Calu3 (cell line): ENCODE measurements around the gene SLC29A3. TPM values are rescaled to one million over a fixed set of nuclear protein-coding genes. Genes with fewer than 3 reads are reported as not detected.

Experiments used
- BruUV-seq: library from RNA; stranded (reverse); fragments of 400-500 nt; replicated peaks from 2 replicates; lab custom pipeline; 2021; lab: Mats Ljungman, UMichigan
- CTCF ChIA-PET: fragments of 300-600 bp; sonication (Branson Sonifier 250); formaldehyde crosslinking; loops from one replicate; lab custom pipeline; 2022; ENCODE audit warnings: antibody characterized with exemption; lab: Charles Lee
- DNase-seq: peaks from one replicate; pipeline ENCODE4 v3.0.0; 2022
- H3K27ac Mint-ChIP-seq: one replicate; pipeline ENCODE4 v1.8.0; 2022; ENCODE audit warnings: mixed read lengths; ENCODE audit not compliant: unreplicated experiment
- H3K27me3 Mint-ChIP-seq: one replicate; pipeline ENCODE4 v1.8.0; 2022; ENCODE audit warnings: mixed read lengths; ENCODE audit not compliant: unreplicated experiment
- H3K36me3 Mint-ChIP-seq: one replicate; pipeline ENCODE4 v1.8.0; 2022; ENCODE audit warnings: mild to moderate bottlenecking, moderate library complexity, mixed read lengths; ENCODE audit not compliant: insufficient read depth, unreplicated experiment
- H3K4me1 Mint-ChIP-seq: one replicate; pipeline ENCODE4 v1.8.0; 2022; ENCODE audit warnings: mild to moderate bottlenecking, low read depth, mixed read lengths; ENCODE audit not compliant: unreplicated experiment
- H3K4me3 Mint-ChIP-seq: one replicate; pipeline ENCODE4 v1.8.0; 2022; ENCODE audit warnings: mild to moderate bottlenecking, low read depth, moderate library complexity, mixed read lengths; ENCODE audit not compliant: unreplicated experiment
- H3K9me3 Mint-ChIP-seq: one replicate; pipeline ENCODE4 v1.8.0; 2022; ENCODE audit warnings: low read depth, mixed read lengths; ENCODE audit not compliant: unreplicated experiment
- CTCF ChIP-seq: fragments of 200-600 bp; IDR thresholded peaks from one replicate; pipeline ENCODE4 v1.8.0; 2022; ENCODE audit warnings: antibody characterized with exemption; ENCODE audit not compliant: unreplicated experiment
- intact Hi-C: fragments of 100-400 bp; cut with micrococcal nuclease; formaldehyde crosslinking; loops from one replicate; pipeline ENCODE4 v1.10.0; 2022; ENCODE audit not compliant: unreplicated experiment
- total RNA-seq: library from RNA; stranded (reverse); gene quantifications from 2 replicates; pipeline ENCODE4 v1.2.3, GENCODE V29; 2022

The SLC29A3 gene
- total RNA-seq, 1 experiment from 2014 or later: 5.9 TPM

GRCh38 chr10:71394926-71395562 lies 76.0 kb downstream of the SLC29A3 start:
- Mint-ChIP-seq H3K36me3 (no peaks in the 10 kb centered on the region), H3K27me3 (peaks cover 94% of the 10 kb centered on the region), H3K4me3 (no peak overlapping the region), H3K27ac (no peak overlapping the region), H3K9me3 (no peaks in the 10 kb centered on the region), H3K4me1 (peaks cover 9% of the 10 kb centered on the region)
- intact Hi-C loops: no loop called here
- CTCF ChIA-PET: no interaction called here
- TF ChIP-seq CTCF: no peak
- DNase-seq: no peak
- no TSS peak for BruUV-seq

GRCh38 chr10:71395621-71396020 lies 76.6 kb downstream of the SLC29A3 start:
- Mint-ChIP-seq H3K27ac (no peak overlapping the region), H3K27me3 (peaks cover 94% of the 10 kb centered on the region), H3K36me3 (no peaks in the 10 kb centered on the region), H3K4me3 (peak overlapping the region; percentile 65), H3K4me1 (peaks cover 9% of the 10 kb centered on the region), H3K9me3 (no peaks in the 10 kb centered on the region)
- no peak for TF ChIP-seq CTCF
- CTCF ChIA-PET: no interaction called here
- intact Hi-C loops: no loop called here
- no peak for DNase-seq
- BruUV-seq: no TSS peak

GRCh38 chr10:71396084-71396710 lies 77.1 kb downstream of the SLC29A3 start:
- peaks cover 9% of the 10 kb centered on the region for H3K4me1 Mint-ChIP-seq
- CTCF ChIA-PET: interaction anchor here (1.0 to 1.1 kb wide), 2 partner anchors 77 to 89 kb away, joined by 3 read pairs; partner anchors contain the start of gene SLC29A3
- H3K27me3 Mint-ChIP-seq: peaks cover 94% of the 10 kb centered on the region
- no peaks in the 10 kb centered on the region for H3K36me3 Mint-ChIP-seq
- DNase-seq: peak; percentile 42
- no peak for TF ChIP-seq CTCF
- no TSS peak for BruUV-seq
- no peak overlapping the region for H3K27ac Mint-ChIP-seq
- no peaks in the 10 kb centered on the region for H3K9me3 Mint-ChIP-seq
- intact Hi-C loops: no loop called here
- peak overlapping the region; percentile 65 for H3K4me3 Mint-ChIP-seq

- BruUV-seq: no TSS peak
- Mint-ChIP-seq H3K27ac (no peak within 1 kb of the TSS), H3K9me3 (no peaks in the 10 kb centered on the region), H3K4me1 (peaks cover 9% of the 10 kb centered on the region), H3K36me3 (no peaks in the 10 kb centered on the region), H3K27me3 (peaks cover 94% of the 10 kb centered on the region), H3K4me3 (peak within 1 kb of the TSS; percentile 65)
- no peak for TF ChIP-seq CTCF
- peak; percentile 29 for DNase-seq
- CTCF ChIA-PET: interaction anchor here (1.0 to 1.1 kb wide), 2 partner anchors 77 to 88 kb away, joined by 3 read pairs; partner anchors contain the start of gene SLC29A3
- intact Hi-C loops: no loop called here
Observed at GRCh38 chr10:71396711-71397295, 77.7 kb downstream of the SLC29A3 start, which contains the start of gene CDH23. CDH23 (plus strand) TSS chr10:71396920; CDS start chr10:71439832, 42,912 bp downstream.
